ENCODE results near the gene PHLDB2. TPM values are rescaled to one million over a fixed set of nuclear protein-coding genes. Genes with fewer than 3 reads are reported as not detected.

Gene PHLDB2
- total and polyA plus RNA-seq, 2 of the 4 experiments (the other 2 are of a cell fraction): 10.6 to 28.7 TPM

GRCh38 chr3:111937871-111938270, 78.8 kb downstream of the PHLDB2 start:
- no peak overlapping the region for H2AK9ac ChIP-seq (replicated peaks; ENCODE audit: low read depth, low read length, poor library complexity)
- no peaks in the 10 kb centered on the region for H3K9me3 ChIP-seq (ENCODE audit: control insufficient read depth, insufficient read depth, low read length)
- H3K14ac ChIP-seq (replicated peaks; ENCODE audit: low read depth, low read length): 0 out of 2 replicates have a peak overlapping the region, but pooled peaks have one; percentile 31
- peak overlapping the region; percentile 67; the same call in 1 of the 2 replicates for H4K5ac ChIP-seq (ENCODE audit: low read depth, low read length)
- intact Hi-C loops (cut with micrococcal nuclease): loop anchor here (5.0 kb wide), 1 partner anchor 36 kb away; no protein-coding TSS in a partner anchor
- no peak overlapping the region for H2AFZ ChIP-seq (replicated peaks; ENCODE audit: low read length, poor library complexity)
- no peaks in the 10 kb centered on the region; a peak in 1 of 4 replicates for H3K79me1 ChIP-seq (ENCODE audit: low read depth in 1 of 2, low read length in 2 of 2)
- ChIA-PET POLR2A (ENCODE audit: unreplicated experiment) (no interaction called here), CTCF (no interaction called here)
- peak overlapping the region; percentile 64; the same call in 1 of the 2 replicates for H3K23ac ChIP-seq (ENCODE audit: low read depth, low read length)
- 0 out of 2 replicates have a peak overlapping the region, but pooled peaks have one; percentile 73 for H2AK5ac ChIP-seq (ENCODE audit: low read depth, low read length)
- DNase-seq (no peak), ATAC-seq (ENCODE audit: low read depth) (no peak)
- H3K27me3 ChIP-seq (ENCODE audit: control insufficient read depth, insufficient read depth, low read length): no peaks in the 10 kb centered on the region
- in situ Hi-C loops (cut with MboI; ENCODE audit: low sequenced_read_pairs): no loop called here
- peaks cover 12% of the 10 kb centered on the region for H3K4me1 ChIP-seq (ENCODE audit: control insufficient read depth, insufficient read depth, low read length)
- peak overlapping the region; percentile 80 for H2BK120ac ChIP-seq (ENCODE audit: low read depth, low read length)
- no peak overlapping the region for H3K56ac ChIP-seq (ENCODE audit: extremely low read depth, insufficient read depth, low read length)
- peaks cover 11% of the 10 kb centered on the region for H3K36me3 ChIP-seq (ENCODE audit: control insufficient read depth, insufficient read depth, low read length)
- H2BK20ac ChIP-seq (ENCODE audit: low read depth, low read length): peak overlapping the region; percentile 84; the same call in 1 of the 2 replicates
- H3K18ac ChIP-seq (ENCODE audit: low read depth, low read length): peak overlapping the region; percentile 62; the same call in 1 of the 2 replicates
- H4K91ac ChIP-seq (ENCODE audit: insufficient read depth, low read depth, low read length): peak overlapping the region; percentile 11; the same call in 1 of the 2 replicates
- H4K20me1 ChIP-seq (ENCODE audit: insufficient read depth, low read length): no peaks in the 10 kb centered on the region
- H3K4me2 ChIP-seq (ENCODE audit: low read depth, low read length): no peak overlapping the region
- no peak overlapping the region for H3K4me3 ChIP-seq (ENCODE audit: insufficient read depth, low read depth, low read length)
- dilution Hi-C loops (cut with HindIII; ENCODE audit: low sequenced_read_pairs, unreplicated experiment): no loop called here
- peaks cover 9% of the 10 kb centered on the region; the same call in 1 of the 2 replicates for H3K9me1 ChIP-seq (ENCODE audit: insufficient read depth, low read length)
- peak overlapping the region; percentile 51; the same call in 1 of the 2 replicates for H3K27ac ChIP-seq (ENCODE audit: insufficient read depth, low read length)
- H2BK15ac ChIP-seq (ENCODE audit: low read depth, low read length): peak overlapping the region; percentile 77; the same call in 1 of the 3 replicates
- no TSS peak for BruUV-seq (replicated peaks)
- 0 out of 2 replicates have a peak overlapping the region, but pooled peaks have one; percentile 29 for H3K4ac ChIP-seq (ENCODE audit: low read depth, low read length)
- no peak overlapping the region for H3K9ac ChIP-seq (ENCODE audit: low read depth, low read length)
- no peak for TF ChIP-seq CHD1 (IDR thresholded peaks at IDR 0.05; ENCODE audit: low read depth, low read length)
- TF ChIP-seq RCOR1 (IDR thresholded peaks at IDR 0.05; ENCODE audit: insufficient replicate concordance, low read length): no peak
- TF ChIP-seq CEBPB (IDR thresholded peaks at IDR 0.05; ENCODE audit: low read depth, low read length): no peak
- H4K8ac ChIP-seq (ENCODE audit: low read depth in 2 of 2, low read length in 2 of 2): peak overlapping the region in 1 of 2 experiments; percentile 69
- H2BK5ac ChIP-seq (ENCODE audit: low read depth, low read length, poor library complexity, severe bottlenecking): peak overlapping the region; percentile 38

All from IMR-90 (cell line).